Esophagus (tissue), 2 donors: ENCODE measurements around the gene FNIP1. TPM values are rescaled to one million over a fixed set of nuclear protein-coding genes. Genes with fewer than 3 reads are reported as not detected.

Experiments used
- H3K27ac ChIP-seq, 2 donors: one replicate each; pipeline ENCODE4 v1.5.1; 2013; ENCODE audit warnings: low read depth in 2 of 2, mild to moderate bottlenecking in 2 of 2, inconsistent platforms in 1 of 2, low read length in 1 of 2, moderate library complexity in 1 of 2
- H3K27me3 ChIP-seq, 2 donors: one replicate each; pipeline ENCODE4 v1.6.1; 2013; ENCODE audit warnings: low read length in 2 of 2, control low read depth in 1 of 2, mild to moderate bottlenecking in 1 of 2; ENCODE audit not compliant: insufficient read depth in 2 of 2, control insufficient read depth in 1 of 2
- H3K36me3 ChIP-seq, 2 donors: one replicate each; pipeline ENCODE4 v1.6.1; 2013; ENCODE audit warnings: low read length in 1 of 2; ENCODE audit not compliant: control insufficient read depth in 2 of 2, insufficient read depth in 2 of 2
- H3K4me1 ChIP-seq, 2 donors: one replicate each; pipeline ENCODE4 v1.6.1; 2013; ENCODE audit warnings: low read length in 1 of 2; ENCODE audit not compliant: control insufficient read depth in 2 of 2, insufficient read depth in 2 of 2
- H3K4me3 ChIP-seq, 2 donors: one replicate each; pipeline ENCODE4 v1.5.1; 2013; ENCODE audit warnings: low read length in 2 of 2, mild to moderate bottlenecking in 2 of 2, low read depth in 1 of 2, moderate library complexity in 1 of 2
- H3K9me3 ChIP-seq, 2 donors: one replicate each; pipeline ENCODE4 v1.6.1; 2013; ENCODE audit warnings: mild to moderate bottlenecking in 2 of 2, low read depth in 1 of 2, low read length in 1 of 2, moderate library complexity in 1 of 2; ENCODE audit not compliant: control insufficient read depth in 2 of 2, insufficient read depth in 1 of 2
- WGBS, 2 donors: extraction: QIAGEN DNeasy Blood & Tissue Kit; methylation state at CpG; one replicate each; pipeline ENCODE4 v1.1.7; 2013; 5-methylcytosine and 5-hydroxymethylcytosine counted together
- polyA plus RNA-seq, 2 donors: library from polyadenylated mRNA; stranded (reverse); fragments of 200-250 nt; gene quantifications; one replicate each; pipeline ENCODE4 v1.2.3, GENCODE V29; 2013
- donor health status: healthy with polysubstance abuse.
- donor health status: Bipolar disorder and iron deficiency.

Gene FNIP1
- polyA plus RNA-seq, 2 donors, result 2.4 to 2.5 TPM

DNA sequence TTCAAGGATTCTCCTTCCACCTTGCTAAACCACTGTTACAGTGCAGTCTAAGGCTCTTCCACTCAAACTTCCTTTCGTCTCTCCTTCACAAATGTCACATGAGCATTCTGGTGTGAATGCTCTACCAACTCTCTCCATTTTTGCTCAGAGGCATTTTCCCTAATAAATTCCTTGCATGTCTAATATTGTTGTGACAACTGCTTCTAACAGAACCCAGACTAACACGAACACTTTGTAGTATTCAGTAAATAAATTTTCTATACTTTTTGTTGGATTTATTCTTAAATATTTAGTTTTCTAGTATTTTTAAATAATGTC lies 185.8 kb downstream of the FNIP1 start:
- H3K4me3 ChIP-seq, result no peak overlapping the region
- H3K4me1 ChIP-seq, result no peaks in the 10 kb centered on the region
- H3K36me3 ChIP-seq, result no peaks in the 10 kb centered on the region
- no peak overlapping the region for H3K27ac ChIP-seq
- WGBS, 2 donors, result 90 to 95% methylated on average over 2 of the region's 2 CpGs
- no peaks in the 10 kb centered on the region for H3K27me3 ChIP-seq
- H3K9me3 ChIP-seq, result no peaks in the 10 kb centered on the region

DNA sequence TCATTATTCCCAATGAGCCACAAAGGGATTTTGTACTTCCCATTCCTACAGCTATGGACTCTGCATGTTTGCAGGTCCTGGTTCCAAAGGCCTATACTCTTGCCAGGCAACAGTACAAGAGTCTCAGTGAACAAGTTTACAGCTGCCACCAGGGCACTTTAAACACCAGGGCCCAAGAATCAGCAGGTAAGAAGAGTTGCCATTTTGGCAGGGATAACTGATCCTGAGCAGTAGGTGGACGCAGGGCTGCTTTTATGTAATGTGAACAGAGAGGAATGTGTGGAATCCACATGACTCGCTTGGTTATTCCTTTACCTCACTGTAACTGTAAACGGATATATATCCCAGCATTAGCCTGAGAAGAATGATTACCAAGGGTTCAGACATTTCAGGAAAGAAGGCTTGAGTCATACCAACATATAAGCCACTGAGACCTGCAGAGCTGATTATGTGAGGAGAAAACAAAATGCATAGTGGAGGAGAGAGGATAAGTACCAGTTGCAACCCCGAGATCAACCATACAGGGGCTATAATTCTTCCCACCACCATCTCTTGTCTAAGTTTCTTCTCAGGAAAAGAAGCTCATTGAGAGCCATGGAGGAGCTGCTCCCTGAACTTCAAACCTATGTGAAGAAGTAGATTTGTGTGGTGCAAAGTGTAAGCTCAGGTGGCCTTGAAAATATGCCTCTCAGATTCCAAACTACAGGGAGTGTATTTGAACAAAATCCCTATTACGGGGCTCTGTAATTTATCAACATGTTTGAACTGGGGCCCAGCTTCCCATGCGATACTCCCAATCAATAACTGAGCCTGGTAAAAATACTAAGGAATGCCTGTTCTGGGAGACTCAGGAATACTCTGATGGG lies 186.4 kb downstream of the FNIP1 start:
- no peaks in the 10 kb centered on the region for H3K36me3 ChIP-seq
- no peak overlapping the region for H3K4me3 ChIP-seq
- H3K27ac ChIP-seq, result no peak overlapping the region
- H3K4me1 ChIP-seq, result no peaks in the 10 kb centered on the region
- no peaks in the 10 kb centered on the region for H3K9me3 ChIP-seq
- 73 to 76% methylated on average over 6 of the region's 6 CpGs for WGBS, 2 donors
- H3K27me3 ChIP-seq, result no peaks in the 10 kb centered on the region

- WGBS, 2 donors, result 84 to 94% methylated on average over 1 of the region's 1 CpG
- Histone ChIP-seq H3K27ac (no peak overlapping the region), H3K27me3 (no peaks in the 10 kb centered on the region)
Measured at GRCh38 chr5:131609774-131610173, 187.0 kb downstream of the FNIP1 start.

DNA sequence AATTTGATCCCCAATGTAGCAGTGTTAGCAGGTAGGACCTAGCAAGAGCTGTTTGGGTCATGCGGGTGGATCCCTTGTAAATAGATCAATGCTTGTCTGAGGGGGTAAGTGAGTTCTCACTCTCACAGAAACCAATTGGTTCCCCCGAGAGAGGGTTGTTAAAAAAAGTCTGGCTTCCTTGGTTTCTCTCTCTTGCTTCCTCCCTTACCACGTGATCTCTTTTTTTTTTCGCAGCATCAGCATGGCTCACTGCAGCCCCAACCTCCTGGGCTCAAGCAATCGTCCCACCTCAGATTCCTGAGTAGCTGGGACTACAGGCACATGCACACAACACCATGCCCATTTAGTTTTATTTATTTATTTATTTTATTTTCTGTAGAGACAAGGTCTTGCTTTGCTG lies 188.2 kb downstream of the FNIP1 start:
- H3K9me3 ChIP-seq, result no peaks in the 10 kb centered on the region
- 87 to 92% methylated on average over 5 of the region's 5 CpGs for WGBS, 2 donors
- H3K36me3 ChIP-seq, result no peaks in the 10 kb centered on the region
- H3K4me3 ChIP-seq, result no peak overlapping the region
- no peak overlapping the region for H3K27ac ChIP-seq
- H3K27me3 ChIP-seq, result no peaks in the 10 kb centered on the region
- H3K4me1 ChIP-seq, result no peaks in the 10 kb centered on the region

More at GRCh38 chr5:131609774-131610173, 187.0 kb downstream of the FNIP1 start:
- Histone ChIP-seq H3K4me1 (no peaks in the 10 kb centered on the region), H3K36me3 (no peaks in the 10 kb centered on the region), H3K4me3 (no peak overlapping the region), H3K9me3 (no peaks in the 10 kb centered on the region)

DNA sequence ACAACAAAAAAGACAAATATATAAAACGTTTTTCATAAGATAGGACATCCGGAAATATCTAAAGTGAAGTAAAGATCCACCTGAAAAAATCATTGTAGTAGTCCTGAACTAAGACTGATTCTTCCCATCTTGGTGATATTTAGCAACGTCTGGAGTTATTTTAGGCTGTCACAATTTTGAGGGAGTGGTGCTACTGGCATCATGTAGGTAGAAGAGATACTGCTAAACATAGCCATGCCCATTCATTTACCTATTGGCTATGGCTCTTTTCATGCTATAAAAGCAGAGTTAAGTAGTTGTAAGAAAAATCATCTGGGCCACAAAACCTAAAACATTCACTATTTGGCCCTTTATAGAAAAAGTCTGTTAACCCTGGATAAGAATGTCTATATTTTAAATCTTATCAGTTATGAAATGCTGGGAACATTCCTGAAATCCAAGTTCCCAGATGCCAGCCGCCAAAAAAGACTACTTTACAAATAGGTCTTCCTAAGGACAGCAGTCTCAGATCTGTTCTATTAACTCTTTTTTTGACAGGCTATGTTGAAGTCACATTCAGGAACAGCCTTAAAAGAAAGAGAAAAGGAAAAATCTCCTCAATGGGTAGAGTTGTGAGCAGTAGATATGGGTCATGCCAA lies 188.8 kb downstream of the FNIP1 start:
- WGBS, 2 donors, result 70 to 76% methylated on average over 4 of the region's 4 CpGs
- H3K36me3 ChIP-seq, result no peaks in the 10 kb centered on the region

DNA sequence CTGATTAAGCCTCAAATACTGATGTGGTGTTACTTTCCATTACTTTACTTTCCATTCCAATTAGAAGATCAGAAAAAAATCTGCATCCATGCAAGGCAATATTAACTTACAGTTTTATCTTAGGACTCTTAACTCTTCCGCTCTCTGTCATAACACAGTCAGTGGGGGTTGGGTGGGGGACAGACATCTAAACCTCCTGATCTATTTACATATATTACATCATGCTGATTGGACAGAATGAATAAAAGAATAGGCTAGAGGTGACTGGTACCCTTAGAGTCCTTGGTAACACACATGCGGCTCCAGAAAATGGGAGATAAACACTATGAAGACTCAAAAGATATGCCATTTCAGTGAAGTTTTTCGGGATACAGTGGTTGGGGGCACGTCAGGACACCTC lies 189.4 kb downstream of the FNIP1 start:
- 91 to 95% methylated on average over 4 of the region's 4 CpGs for WGBS, 2 donors
- Histone ChIP-seq H3K36me3 (no peaks in the 10 kb centered on the region), H3K4me3 (no peak overlapping the region), H3K27me3 (no peaks in the 10 kb centered on the region), H3K9me3 (no peaks in the 10 kb centered on the region), H3K27ac (no peak overlapping the region), H3K4me1 (no peaks in the 10 kb centered on the region)

More for the DNA sequence above, 188.8 kb downstream of the FNIP1 start:
- Histone ChIP-seq H3K4me3 (no peak overlapping the region), H3K27me3 (no peaks in the 10 kb centered on the region), H3K9me3 (no peaks in the 10 kb centered on the region), H3K27ac (no peak overlapping the region), H3K4me1 (no peaks in the 10 kb centered on the region)

- no peaks in the 10 kb centered on the region for H3K36me3 ChIP-seq
Measured at GRCh38 chr5:131605086-131605485, 191.7 kb downstream of the FNIP1 start.

GRCh38 chr5:131595088-131596033 lies 201.5 kb downstream of the FNIP1 start:
- Histone ChIP-seq H3K36me3 (no peaks in the 10 kb centered on the region), H3K27me3 (no peaks in the 10 kb centered on the region), H3K4me1 (peaks cover 0 to 2% of the 10 kb centered on the region in 2 donors), H3K27ac (no peak overlapping the region), H3K9me3 (no peaks in the 10 kb centered on the region), H3K4me3 (no peak overlapping the region)
- 89 to 93% methylated on average over 8 of the region's 8 CpGs for WGBS, 2 donors

More at GRCh38 chr5:131605086-131605485, 191.7 kb downstream of the FNIP1 start:
- H3K4me1 ChIP-seq, result no peaks in the 10 kb centered on the region
- H3K27me3 ChIP-seq, result no peaks in the 10 kb centered on the region
- no peaks in the 10 kb centered on the region for H3K9me3 ChIP-seq
- no peak overlapping the region for H3K27ac ChIP-seq
- 95 to 98% methylated on average over 2 of the region's 2 CpGs for WGBS, 2 donors
- no peak overlapping the region for H3K4me3 ChIP-seq

DNA sequence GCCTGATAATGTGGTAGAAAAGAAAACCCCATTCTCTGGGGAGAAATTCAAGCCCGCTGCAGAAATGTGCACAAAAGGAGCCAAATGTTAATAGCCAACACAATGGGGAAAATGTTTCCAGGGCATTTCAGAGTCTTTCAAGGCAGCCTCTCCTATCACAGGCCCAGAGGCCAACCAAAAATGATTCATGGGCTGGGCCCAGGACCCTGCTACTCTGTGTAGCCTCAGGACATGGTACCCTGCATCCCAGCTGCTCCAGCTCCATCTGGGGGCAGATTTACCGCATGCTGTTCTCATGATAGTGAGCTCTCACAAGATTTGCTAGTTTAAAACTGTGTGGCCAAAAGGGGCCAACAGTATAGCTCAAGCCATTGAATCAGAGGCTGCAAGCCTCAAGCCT lies 202.9 kb downstream of the FNIP1 start:
- Histone ChIP-seq H3K4me3 (no peak overlapping the region), H3K36me3 (no peaks in the 10 kb centered on the region), H3K4me1 (peaks cover 0 to 2% of the 10 kb centered on the region in 2 donors), H3K27me3 (no peaks in the 10 kb centered on the region), H3K27ac (no peak overlapping the region), H3K9me3 (no peaks in the 10 kb centered on the region)
- WGBS, 2 donors, result 88 to 90% methylated on average over 2 of the region's 2 CpGs
